LoVo (cell line): ENCODE data around the gene COPZ2.
"Not testable (repeated sequence)": the region's sequence is repeated elsewhere in the genome, so short reads cannot be mapped to it uniquely, and the experiment has no call there.

Experiments
- DNase-seq: peaks from one replicate; pipeline ENCODE4 v3.0.0-alpha.2; 2016; ENCODE audit warnings: low spot score

COPZ2 gene

GRCh38 chr17:48004983-48005382, 32.6 kb downstream of the COPZ2 start:
- DNase-seq = no peak

- DNase-seq = no peak
Measured at GRCh38 chr17:48003417-48004151, 34.0 kb downstream of the COPZ2 start.

- no peak for DNase-seq
Measured at GRCh38 chr17:48002916-48003416, 34.6 kb downstream of the COPZ2 start.

GRCh38 chr17:48002266-48002915, 35.2 kb downstream of the COPZ2 start:
- DNase-seq = peak; percentile 63

GRCh38 chr17:48001657-48002056, 35.9 kb downstream of the COPZ2 start:
- DNase-seq = not testable (repeated sequence)

- DNase-seq = no peak
Measured at GRCh38 chr17:48001197-48001596, 36.4 kb downstream of the COPZ2 start.

- DNase-seq = peak; percentile 28
Measured at GRCh38 chr17:47999582-47999981, 38.0 kb downstream of the COPZ2 start.

- DNase-seq = no peak
Measured at GRCh38 chr17:47998044-47998443, 39.6 kb downstream of the COPZ2 start.

- DNase-seq = no peak
Measured at GRCh38 chr17:47997586-47997985, 40.0 kb downstream of the COPZ2 start.

GRCh38 chr17:47996201-47996600, 41.4 kb downstream of the COPZ2 start:
- DNase-seq = no peak

- DNase-seq = no peak
Measured at GRCh38 chr17:47995241-47995935, 42.2 kb downstream of the COPZ2 start.

GRCh38 chr17:47994724-47995123, 42.9 kb downstream of the COPZ2 start:
- no peak for DNase-seq

GRCh38 chr17:47993964-47994363, 43.6 kb downstream of the COPZ2 start:
- DNase-seq = no peak

- no peak for DNase-seq
Measured at GRCh38 chr17:47993031-47993564, 44.5 kb downstream of the COPZ2 start.

GRCh38 chr17:47992216-47992615, 45.4 kb downstream of the COPZ2 start:
- no peak for DNase-seq

- DNase-seq = no peak
Measured at GRCh38 chr17:47990962-47991731, 46.5 kb downstream of the COPZ2 start.

GRCh38 chr17:47989700-47990099, 47.9 kb downstream of the COPZ2 start:
- no peak for DNase-seq

GRCh38 chr17:47989159-47989558, 48.4 kb downstream of the COPZ2 start:
- DNase-seq = no peak

- DNase-seq = not testable (repeated sequence)
Measured at GRCh38 chr17:47988445-47988844, 49.2 kb downstream of the COPZ2 start.

- DNase-seq = no peak
Measured at GRCh38 chr17:47987240-47987835, 50.3 kb downstream of the COPZ2 start.

- no peak for DNase-seq
Measured at GRCh38 chr17:47986520-47986919, 51.1 kb downstream of the COPZ2 start.
